Stimulated activated CD4-positive, alpha-beta T cell treated with anti-CD3 and anti-CD28 coated beads, Interleukin-2, amount 100 ng/mL, for 24 hours (primary cell): ENCODE measurements around the gene RNF215.

Experiments used
- DNase-seq, 2 donors: peaks; one replicate each; pipeline ENCODE4 v3.0.0-alpha.2; 2020

The RNF215 gene

DNA sequence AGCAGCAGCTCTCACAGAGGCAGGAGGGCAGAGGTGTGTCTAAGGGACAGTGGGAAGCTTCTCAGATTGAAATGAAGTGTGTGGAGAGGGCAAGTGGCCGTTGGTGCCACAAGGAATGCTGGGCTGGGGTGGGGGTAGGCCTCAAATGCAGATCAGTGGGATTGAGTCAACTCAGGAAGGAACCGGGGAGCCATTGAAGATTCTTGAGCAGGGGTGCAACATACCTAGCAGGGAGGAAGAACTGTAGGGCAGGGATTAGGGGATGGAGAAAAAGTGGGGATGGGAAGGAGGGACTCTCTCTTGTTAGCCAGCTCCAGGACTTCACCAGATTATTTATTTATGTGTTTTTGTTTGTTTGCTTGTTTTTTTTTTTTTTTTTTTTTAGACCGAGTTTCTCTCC, 6.7 kb upstream of the RNF215 start:
- DNase-seq: no peak

DNA sequence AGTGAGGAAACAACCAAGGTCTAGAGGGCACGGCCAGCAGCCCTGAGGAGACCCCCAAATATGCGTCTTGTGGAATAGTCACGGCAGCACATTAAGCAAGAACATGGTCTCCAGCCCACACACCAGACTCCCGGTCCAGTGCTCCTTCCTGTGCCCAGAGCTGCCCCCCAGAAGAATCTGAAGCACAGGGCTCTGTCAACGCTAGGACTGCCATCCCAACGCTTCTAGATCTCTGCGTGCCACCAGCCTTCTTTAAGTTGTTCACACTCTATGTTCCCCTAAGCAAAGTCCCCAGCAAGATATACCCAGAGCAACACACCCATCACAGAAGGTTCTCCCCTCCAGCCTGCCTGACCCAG, 6.1 kb upstream of the RNF215 start:
- DNase-seq: no peak

DNA sequence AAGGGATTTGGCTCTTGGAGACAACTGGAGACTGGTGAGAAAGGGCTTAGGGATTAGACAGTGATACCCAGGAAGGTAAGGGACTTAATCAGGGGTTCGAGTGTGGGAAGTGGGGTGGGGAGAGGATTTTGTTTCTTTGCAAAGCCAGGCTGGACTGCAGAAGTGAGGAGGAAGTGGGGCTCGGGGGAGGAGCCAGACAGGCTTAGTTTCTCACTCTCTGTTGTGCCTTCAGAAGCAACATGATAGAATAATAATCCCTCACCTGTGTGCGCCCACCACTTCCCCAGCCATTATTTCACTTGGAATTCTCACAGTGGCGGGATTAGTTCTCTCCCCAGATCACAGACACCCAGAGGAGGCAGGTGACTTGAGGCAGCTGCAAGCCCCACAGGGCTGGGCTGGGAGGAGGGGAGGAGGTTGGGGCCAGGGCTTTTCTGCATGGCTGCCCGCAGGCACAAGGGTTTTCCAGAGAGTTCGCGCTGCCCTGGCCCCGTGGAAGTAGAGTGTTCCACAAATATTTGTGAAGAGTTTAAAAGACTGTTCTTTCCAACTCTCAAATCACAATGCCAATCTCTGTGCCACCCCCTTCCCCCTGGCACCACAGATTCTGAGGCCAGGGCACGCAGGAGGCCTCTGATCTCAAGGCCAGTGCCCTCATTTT, 5.6 kb upstream of the RNF215 start:
- DNase-seq: no peak

DNA sequence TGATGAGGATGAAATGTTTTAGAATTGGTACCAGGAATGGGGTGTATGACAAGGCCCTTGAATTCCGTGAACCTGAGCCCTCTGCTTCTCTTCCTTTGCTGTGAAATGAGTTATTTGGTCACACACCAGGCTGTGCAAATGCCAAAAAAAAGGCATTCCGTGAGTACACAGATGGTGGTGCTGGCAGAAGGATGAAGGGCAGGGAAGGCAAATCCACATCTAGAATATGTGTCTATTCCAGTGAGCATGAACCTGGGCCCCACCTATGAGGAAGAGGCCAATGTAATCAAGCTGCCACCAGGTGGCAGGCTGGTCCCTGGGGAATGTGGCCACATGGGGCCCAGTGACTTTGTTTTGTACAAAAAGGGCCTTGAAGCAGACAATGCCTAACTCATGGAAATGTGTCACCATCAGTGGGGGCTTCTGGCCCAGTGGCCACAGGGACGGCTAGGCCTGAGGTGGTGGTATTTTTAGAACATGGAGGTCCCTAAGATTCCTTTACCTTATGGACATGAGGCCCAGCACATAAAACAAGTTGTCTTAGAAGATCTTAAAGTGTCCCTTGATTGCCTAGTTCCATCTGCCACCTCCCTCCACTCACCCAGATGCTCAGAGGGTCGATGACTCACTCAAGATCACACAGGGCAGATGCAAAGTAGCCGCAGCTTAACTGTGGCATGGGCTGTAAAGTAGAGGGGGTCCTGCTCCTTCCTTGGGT, 3.9 kb upstream of the RNF215 start:
- DNase-seq: peak; percentile 82 to 83

DNA sequence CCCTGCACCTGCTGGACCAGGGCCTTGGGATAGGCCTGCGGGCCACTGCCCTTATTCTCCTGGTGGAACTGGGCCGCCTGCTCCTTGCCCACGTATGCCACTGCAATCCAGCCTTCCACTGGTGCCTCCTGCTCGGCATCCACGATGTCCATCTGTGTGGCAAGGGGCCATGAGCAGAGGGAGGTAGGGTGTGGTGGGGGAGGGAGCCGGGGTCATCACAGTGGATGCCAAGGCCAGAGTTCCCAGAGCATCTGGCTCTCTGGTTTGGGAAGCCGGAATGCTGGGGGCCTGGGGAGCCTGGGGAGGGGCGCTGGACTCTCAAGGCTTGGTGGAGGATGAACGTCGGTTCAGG, 627 bp downstream of the RNF215 start:
- DNase-seq: no peak

DNA sequence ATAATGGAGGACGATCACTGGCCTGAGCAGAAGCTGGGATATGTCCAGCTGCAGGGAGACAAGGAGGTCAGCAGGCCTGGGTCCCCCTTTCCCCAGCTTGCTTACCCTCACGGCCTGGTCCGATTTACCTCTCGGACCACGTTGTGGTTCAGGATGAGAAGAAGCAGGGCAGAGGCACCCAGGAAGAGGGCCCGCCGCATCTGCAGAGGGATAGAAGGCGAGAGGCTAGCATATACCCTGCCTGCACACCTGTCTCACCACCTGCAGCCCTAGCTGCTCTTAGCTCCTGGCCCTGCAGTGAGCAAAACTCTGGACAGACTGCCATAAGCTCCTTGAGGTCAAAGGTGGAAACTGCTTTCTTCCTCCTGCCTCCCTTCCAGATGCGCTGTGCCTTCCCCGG, 1.3 kb downstream of the RNF215 start:
- no peak for DNase-seq

DNA sequence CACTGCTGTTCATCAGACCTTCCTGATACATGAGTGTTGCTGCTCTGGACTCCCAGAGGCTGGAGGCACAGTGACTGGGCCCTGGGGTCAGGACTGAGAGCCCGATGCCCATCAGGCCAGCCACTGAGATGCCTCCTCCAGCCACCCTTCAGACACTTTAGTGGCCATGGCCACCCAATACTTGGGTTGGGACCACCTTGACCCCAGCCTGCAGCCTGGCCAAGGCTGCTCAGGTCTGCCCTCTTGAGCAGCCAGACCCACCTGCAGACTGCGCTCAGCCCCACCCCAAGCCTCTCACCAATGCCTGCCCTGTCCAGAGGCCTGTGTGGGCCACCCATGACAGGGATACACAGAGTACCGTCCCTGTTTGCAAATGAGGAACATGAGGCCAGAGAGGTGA, 4.2 kb downstream of the RNF215 start:
- no peak for DNase-seq

- no peak for DNase-seq
Measured at GRCh38 chr22:30382340-30382739, 4.9 kb downstream of the RNF215 start.

GRCh38 chr22:30381264-30381663, 5.9 kb downstream of the RNF215 start:
- DNase-seq: no peak

GRCh38 chr22:30380011-30380410, 7.2 kb downstream of the RNF215 start:
- no peak for DNase-seq

- no peak for DNase-seq
Measured at GRCh38 chr22:30375312-30375849, 11.8 kb downstream of the RNF215 start.

DNA sequence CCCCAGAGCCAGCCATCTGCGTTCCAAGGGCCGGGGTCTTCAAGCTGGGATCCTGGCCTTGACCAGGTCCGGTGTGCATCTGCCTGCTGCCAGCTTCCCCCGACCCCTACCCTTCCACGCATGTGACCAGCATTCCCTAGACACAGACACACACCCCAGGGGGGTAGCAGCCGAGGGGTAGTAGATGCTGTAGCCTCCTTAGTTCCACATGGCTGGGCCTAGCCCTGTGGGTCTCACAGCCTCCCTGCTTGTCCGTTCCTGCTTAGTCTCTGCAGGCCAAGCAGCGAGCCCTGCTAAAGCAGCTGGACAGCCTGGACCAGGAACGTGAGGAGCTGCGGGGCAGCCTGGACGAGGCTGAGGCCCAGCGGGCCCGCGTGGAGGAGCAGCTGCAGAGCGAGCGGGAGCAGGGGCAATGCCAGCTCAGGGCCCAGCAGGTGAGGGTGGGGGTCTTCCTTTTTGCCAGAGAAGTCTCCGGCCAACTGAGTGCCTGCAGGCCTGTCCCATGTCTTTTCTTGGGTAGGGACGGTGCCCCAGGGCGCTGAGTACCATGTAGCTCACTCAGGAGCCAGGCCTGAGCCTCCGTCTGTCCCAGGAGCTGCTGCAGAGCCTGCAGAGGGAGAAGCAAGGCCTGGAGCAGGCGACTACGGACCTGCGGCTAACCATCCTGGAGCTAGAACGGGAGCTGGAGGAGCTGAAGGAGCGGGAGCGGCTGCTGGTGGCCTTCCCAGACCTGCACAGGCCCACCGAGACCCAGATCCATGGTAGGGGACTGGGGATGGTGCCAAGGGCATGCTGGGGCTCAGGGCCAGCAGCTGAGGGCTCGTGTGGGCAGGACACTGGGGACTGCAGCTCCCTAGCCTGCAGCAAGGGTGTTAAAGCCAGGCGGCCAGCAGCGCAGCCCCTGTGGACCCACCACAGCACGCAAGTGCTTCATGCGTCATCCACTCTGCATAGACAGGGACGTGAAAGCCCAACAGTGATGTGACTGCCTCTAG, 13.6 kb downstream of the RNF215 start:
- no peak for DNase-seq

- no peak for DNase-seq
Measured at GRCh38 chr22:30372915-30373314, 14.3 kb downstream of the RNF215 start.

DNA sequence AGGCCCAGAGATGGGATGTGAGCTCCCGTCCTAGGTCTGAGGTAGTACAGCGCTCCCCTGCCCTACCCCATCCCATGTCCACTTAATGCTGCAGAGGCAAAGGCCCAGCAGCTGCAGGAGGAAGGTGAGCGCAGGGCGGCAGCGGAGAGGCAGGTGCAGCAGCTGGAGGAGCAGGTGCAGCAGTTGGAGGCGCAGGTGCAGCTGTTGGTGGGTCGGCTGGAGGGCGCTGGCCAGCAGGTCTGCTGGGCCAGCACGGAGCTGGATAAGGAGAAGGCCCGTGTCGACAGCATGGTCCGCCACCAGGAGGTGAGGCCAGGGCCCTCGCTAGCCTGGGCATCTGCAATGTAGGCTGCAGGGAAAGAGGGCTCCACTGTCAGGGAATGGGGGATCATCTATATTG, 15.2 kb downstream of the RNF215 start:
- no peak for DNase-seq

GRCh38 chr22:30371321-30371720, 15.9 kb downstream of the RNF215 start:
- DNase-seq: no peak

GRCh38 chr22:30370641-30371230, 16.5 kb downstream of the RNF215 start:
- DNase-seq: no peak

DNA sequence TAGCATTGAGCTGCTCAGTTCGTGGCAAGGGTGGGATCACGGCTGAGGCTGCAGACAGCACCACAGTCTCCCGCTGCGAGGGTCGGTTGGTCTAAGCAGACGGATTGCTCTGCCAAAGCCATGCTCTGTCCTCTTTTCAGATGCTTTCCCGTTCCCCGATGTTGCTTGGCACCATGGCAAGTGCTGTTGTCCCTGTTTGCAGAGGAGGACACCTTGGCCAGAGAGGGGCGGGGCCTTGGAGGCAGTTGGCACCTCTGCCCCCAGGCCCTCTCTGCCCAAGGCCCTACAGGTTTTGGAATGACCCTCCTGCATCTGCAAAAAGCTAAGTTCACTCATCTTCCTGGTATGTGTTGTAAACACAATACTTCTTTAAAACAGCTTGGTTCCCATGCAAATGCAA, 18.8 kb downstream of the RNF215 start:
- no peak for DNase-seq

DNA sequence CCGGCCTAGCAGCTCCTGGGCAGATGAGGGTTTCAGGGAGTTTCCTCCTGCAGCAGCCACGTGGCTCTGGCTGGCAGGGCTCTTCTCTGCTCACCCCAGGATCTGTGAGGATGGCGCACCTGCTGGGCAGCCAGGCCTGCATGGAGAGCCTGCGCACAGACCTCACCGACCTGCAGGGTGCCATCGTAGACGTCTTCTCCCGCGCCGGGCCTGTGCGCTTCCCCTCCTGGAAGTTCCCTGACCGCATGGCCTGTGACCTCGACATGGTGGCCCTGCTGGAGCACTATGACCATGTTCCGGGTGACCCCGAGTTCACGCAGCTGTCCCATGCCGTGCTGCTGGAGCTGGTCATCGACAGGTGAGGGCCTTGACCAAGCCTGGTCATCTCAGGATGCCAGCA, 21.3 kb downstream of the RNF215 start:
- no peak for DNase-seq

DNA sequence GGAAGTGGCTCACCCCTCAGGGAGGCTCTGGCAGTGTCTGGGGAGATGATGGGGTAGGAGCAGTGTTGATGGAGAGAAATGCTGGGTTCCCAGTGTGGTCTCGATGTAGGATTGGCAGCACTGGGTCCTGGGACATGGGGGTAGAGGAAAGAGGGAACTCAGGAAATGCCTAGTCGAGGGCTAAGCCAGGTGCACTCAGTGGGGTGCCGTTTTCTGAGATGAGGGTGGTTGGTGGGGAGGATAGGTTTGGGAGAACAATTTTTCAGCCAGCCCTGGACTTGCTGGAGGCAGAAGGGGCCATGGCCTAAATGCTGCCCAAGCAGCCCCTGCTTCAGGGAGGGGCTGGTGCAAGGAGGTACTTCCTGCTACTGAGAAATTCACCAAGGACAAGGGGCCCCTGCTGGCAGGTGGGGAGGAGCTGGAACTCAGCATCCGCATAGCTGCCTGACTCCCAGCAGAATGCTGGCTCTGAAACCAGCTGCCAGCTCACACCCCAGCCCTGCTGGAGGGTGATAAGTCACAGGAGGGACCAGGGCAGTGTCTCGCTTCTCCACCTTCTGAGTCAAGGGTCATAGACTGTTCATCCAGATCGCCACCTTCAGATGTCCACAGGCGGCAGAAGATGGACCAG, 24.4 kb downstream of the RNF215 start:
- DNase-seq: no peak

DNA sequence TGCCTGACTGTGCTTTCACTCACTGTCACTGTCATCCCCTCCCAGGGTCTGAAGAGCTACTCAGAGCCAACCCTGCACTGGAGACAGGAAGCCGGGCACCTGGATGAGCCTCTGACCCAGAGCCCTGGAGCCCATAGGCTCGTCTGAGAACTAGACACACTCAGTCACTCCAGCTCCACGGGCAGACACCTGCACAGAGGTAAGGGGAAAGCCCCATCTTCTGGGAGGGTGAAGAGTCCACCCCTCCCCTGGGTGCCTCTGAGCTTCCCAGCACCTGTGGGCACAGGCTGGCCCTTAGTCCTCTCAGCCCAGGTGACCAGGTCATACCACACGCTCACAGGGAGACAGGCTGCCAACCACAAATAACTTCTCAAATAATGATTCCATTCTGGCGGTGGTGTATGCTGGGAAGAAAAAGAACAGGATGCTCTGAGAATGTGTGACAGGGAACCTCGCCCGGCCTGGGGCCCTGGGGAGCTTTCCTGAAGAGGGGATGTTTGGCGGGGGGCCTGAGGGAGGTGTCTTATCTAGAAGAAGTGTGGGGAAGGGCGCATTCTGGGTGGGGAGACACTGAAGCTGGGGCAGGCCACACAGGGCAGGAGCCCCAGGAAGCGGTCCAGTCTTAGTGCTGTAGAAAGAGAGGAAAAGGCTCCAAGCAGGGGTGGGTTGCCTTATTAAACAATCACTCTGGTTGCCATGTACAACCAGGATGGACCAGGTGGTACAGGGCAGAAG, 25.1 kb downstream of the RNF215 start:
- no peak for DNase-seq

DNA sequence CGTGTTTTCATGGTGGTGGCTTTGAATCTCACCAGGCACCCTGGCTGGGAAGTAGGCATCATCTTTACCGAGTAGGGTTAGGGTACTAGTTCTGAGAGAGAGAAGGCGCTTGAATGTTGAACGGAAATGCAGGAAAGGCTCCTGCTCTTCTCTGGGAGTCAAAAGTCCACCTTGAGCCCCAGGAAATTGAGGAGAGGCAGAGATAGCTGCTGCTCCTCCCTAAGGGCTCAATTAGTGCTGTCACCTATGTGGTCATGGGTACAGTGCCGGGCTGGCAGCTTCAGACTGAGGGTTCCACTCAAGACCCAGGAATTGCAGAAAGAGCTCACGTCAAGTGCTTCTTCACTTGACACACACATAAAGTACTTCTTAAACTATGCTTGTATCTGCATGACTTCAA, 28.7 kb downstream of the RNF215 start:
- no peak for DNase-seq

GRCh38 chr22:30357650-30358215, 29.5 kb downstream of the RNF215 start:
- no peak for DNase-seq
